ENCODE measurements around the gene HPF1. TPM values are rescaled to one million over a fixed set of nuclear protein-coding genes. Genes with fewer than 3 reads are reported as not detected.

HPF1 gene
- total RNA-seq, 1 experiment from 2014 or later: 26.9 TPM

GRCh38 chr4:169756971-169757574 is 671 bp downstream of the HPF1 start:
- POLR2A ChIA-PET (ENCODE audit: unreplicated experiment): no interaction called here
- DNase-seq: no peak
- Histone ChIP-seq H3K27ac (0 out of 2 replicates have a peak overlapping the region, but pooled peaks have one; percentile 32), H3K9me2 (ENCODE audit: insufficient read depth) (no peaks in the 10 kb centered on the region), H3K4me2 (peak overlapping the region; percentile 81), H3K36me3 (ENCODE audit: low read depth) (no peaks in the 10 kb centered on the region), H3K9me3 (ENCODE audit: insufficient read depth, low read depth) (no peaks in the 10 kb centered on the region), H2AFZ (peak overlapping the region; percentile 96), H3K4me3 (peak overlapping the region; percentile 91), H4K20me1 (ENCODE audit: insufficient read depth) (no peaks in the 10 kb centered on the region), H3K79me2 (ENCODE audit: low read depth) (peaks cover 16% of the 10 kb centered on the region; the same call in 1 of the 2 replicates), H3K27me3 (ENCODE audit: insufficient read depth, low read depth) (no peaks in the 10 kb centered on the region), H3K4me1 (replicated peaks; ENCODE audit: insufficient read depth) (peaks cover 8% of the 10 kb centered on the region), H3F3A (ENCODE audit: insufficient read depth, low read depth) (peaks cover 7% of the 10 kb centered on the region; the same call in 1 of the 2 replicates)
- TSS peak; percentile 69 for BruUV-seq (replicated peaks)
- CTCF ChIA-PET: no interaction called here
- TF ChIP-seq CTCF (conservative IDR thresholded peaks at IDR 0.05) (no peak), EZH2 (IDR thresholded peaks at IDR 0.05; ENCODE audit: low read depth) (no peak)
- intact Hi-C loops (cut with micrococcal nuclease; ENCODE audit: unreplicated experiment): no loop called here

GRCh38 chr4:169745291-169745690 is 12.5 kb downstream of the HPF1 start:
- Histone ChIP-seq H3K4me1 (replicated peaks; ENCODE audit: insufficient read depth) (peaks cover 18% of the 10 kb centered on the region), H3K4me2 (peak overlapping the region; percentile 31; the same call in 1 of the 2 replicates), H4K20me1 (ENCODE audit: insufficient read depth) (no peaks in the 10 kb centered on the region), H3K36me3 (ENCODE audit: low read depth) (no peaks in the 10 kb centered on the region), H3K9me2 (ENCODE audit: insufficient read depth) (no peaks in the 10 kb centered on the region), H3K4me3 (no peak overlapping the region), H3K79me2 (ENCODE audit: low read depth) (no peaks in the 10 kb centered on the region), H3K27me3 (ENCODE audit: insufficient read depth, low read depth) (no peaks in the 10 kb centered on the region), H3K9me3 (ENCODE audit: insufficient read depth, low read depth) (no peaks in the 10 kb centered on the region), H3F3A (ENCODE audit: insufficient read depth, low read depth) (no peaks in the 10 kb centered on the region), H3K27ac (peak overlapping the region; percentile 16; the same call in 1 of the 2 replicates), H2AFZ (no peak overlapping the region)
- no TSS peak for BruUV-seq (replicated peaks)
- no peak for TF ChIP-seq EZH2 (IDR thresholded peaks at IDR 0.05; ENCODE audit: low read depth)
- no peak for TF ChIP-seq CTCF (conservative IDR thresholded peaks at IDR 0.05)
- intact Hi-C loops (cut with micrococcal nuclease; ENCODE audit: unreplicated experiment): loop anchor here (10.0 kb wide), 1 partner anchor 750 kb away; no protein-coding TSS in a partner anchor
- ChIA-PET CTCF (no interaction called here), POLR2A (ENCODE audit: unreplicated experiment) (no interaction called here)
- DNase-seq: no peak

- no peaks in the 10 kb centered on the region for H3K9me2 ChIP-seq (ENCODE audit: insufficient read depth)
- no peaks in the 10 kb centered on the region for H3K9me3 ChIP-seq (ENCODE audit: insufficient read depth, low read depth)
- H2AFZ ChIP-seq: no peak overlapping the region
- no peak overlapping the region for H3K4me3 ChIP-seq
- no peak overlapping the region for H3K27ac ChIP-seq
- intact Hi-C loops (cut with micrococcal nuclease; ENCODE audit: unreplicated experiment): loop anchor here (10.0 kb wide), 1 partner anchor 750 kb away; no protein-coding TSS in a partner anchor
- H4K20me1 ChIP-seq (ENCODE audit: insufficient read depth): no peaks in the 10 kb centered on the region
- BruUV-seq (replicated peaks): no TSS peak
- no peaks in the 10 kb centered on the region for H3K27me3 ChIP-seq (ENCODE audit: insufficient read depth, low read depth)
- TF ChIP-seq CTCF (conservative IDR thresholded peaks at IDR 0.05): no peak
- no peak for TF ChIP-seq EZH2 (IDR thresholded peaks at IDR 0.05; ENCODE audit: low read depth)
- no peaks in the 10 kb centered on the region for H3K36me3 ChIP-seq (ENCODE audit: low read depth)
- peak overlapping the region; percentile 10; the same call in 1 of the 2 replicates for H3K4me2 ChIP-seq
- no peak for DNase-seq
- ChIA-PET POLR2A (ENCODE audit: unreplicated experiment) (no interaction called here), CTCF (no interaction called here)
- H3K79me2 ChIP-seq (ENCODE audit: low read depth): no peaks in the 10 kb centered on the region
- H3K4me1 ChIP-seq (replicated peaks; ENCODE audit: insufficient read depth): peaks cover 18% of the 10 kb centered on the region
- H3F3A ChIP-seq (ENCODE audit: insufficient read depth, low read depth): no peaks in the 10 kb centered on the region
Measured at GRCh38 chr4:169744601-169745000, 13.1 kb downstream of the HPF1 start.

Measured in PC-9 (cell line).